Measurements from ENCODE around the gene TBC1D2.

DNA sequence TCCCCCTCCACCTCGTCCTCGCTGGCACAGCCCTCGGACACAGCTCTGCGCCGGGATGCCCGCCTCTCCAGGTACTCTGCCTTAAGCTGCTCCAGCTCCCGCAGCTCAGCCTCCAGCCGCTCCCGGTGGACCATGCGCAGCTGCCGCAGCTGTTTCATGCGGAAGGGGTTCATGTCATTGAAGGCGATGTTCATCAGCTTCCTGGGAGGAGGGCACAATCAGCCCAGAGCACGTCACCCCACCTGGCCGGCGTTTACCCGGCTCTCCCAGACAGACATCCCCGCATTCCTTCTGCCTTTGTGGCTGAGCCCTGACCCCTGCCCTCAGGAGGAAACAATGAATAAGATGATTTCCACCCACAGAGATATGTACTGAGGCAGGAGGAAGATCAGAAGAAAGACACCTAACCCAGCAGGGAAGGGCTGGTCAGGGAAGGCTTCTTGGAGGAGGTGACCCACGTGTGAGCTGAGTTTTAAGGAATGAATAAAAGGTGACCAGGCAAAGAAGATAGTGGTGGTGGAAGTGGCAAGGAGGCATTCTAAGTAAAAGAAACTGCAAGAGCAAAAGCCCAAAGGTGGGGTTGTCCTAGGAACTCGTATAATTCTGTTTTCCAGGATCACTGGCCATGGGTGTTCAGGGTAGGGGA, 55.9 kb downstream of the TBC1D2 start:
- TF ChIP-seq, protein P1, sequence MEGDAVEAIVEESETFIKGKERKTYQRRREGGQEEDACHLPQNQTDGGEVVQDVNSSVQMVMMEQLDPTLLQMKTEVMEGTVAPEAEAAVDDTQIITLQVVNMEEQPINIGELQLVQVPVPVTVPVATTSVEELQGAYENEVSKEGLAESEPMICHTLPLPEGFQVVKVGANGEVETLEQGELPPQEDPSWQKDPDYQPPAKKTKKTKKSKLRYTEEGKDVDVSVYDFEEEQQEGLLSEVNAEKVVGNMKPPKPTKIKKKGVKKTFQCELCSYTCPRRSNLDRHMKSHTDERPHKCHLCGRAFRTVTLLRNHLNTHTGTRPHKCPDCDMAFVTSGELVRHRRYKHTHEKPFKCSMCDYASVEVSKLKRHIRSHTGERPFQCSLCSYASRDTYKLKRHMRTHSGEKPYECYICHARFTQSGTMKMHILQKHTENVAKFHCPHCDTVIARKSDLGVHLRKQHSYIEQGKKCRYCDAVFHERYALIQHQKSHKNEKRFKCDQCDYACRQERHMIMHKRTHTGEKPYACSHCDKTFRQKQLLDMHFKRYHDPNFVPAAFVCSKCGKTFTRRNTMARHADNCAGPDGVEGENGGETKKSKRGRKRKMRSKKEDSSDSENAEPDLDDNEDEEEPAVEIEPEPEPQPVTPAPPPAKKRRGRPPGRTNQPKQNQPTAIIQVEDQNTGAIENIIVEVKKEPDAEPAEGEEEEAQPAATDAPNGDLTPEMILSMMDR (IDR thresholded peaks at IDR 0.05), result no peak
- TF ChIP-seq POLR2A (IDR thresholded peaks at IDR 0.05), result no peak
- TF ChIP-seq POLR2AphosphoS5 (IDR thresholded peaks at IDR 0.05), result no peak
